ENCODE data around the gene PCSK5. TPM values are rescaled to one million over a fixed set of nuclear protein-coding genes. Genes with fewer than 3 reads are reported as not detected.

The PCSK5 gene
- polyA plus RNA-seq (2011; rRNA removed) (1.4 and 1.6 TPM in 2 replicates), polyA minus RNA-seq (2011; rRNA and poly(A)+ RNA removed) (3.7 and 5.0 TPM in 2 replicates)

GRCh38 chr9:75890472-75891276 lies at the start of gene PCSK5:
TSS of gene PCSK5 (plus strand) at chr9:75890673. CDS start at chr9:75891182, 509 bp downstream.
- H3K27me3 ChIP-seq (ENCODE audit: control insufficient read depth, insufficient read depth, low read length), result peaks cover 24% of the 10 kb centered on the region
- ChIA-PET CTCF (interaction anchor here (1.0 to 2.5 kb wide), 4 partner anchors 24 to 411 kb away, joined by 4 to 15 read pairs (median 4); no protein-coding TSS in a partner anchor), POLR2A (interaction anchor here (0.6 to 1.3 kb wide), 7 partner anchors 10 to 760 kb away, joined by 3 to 6 read pairs (median 4); partner anchors contain the start of gene RFK)
- H3K27ac ChIP-seq (ENCODE audit: low read depth, low read length), result no peak within 1 kb of the TSS
- peaks cover 6% of the 10 kb centered on the region; the same call in 1 of the 2 replicates for H3K9me3 ChIP-seq (ENCODE audit: control insufficient read depth, insufficient read depth, low read length)
- DNase-seq (ENCODE audit: low read depth, low spot score), result peak; percentile 73
- H3K4me3 ChIP-seq (ENCODE audit: low read depth, low read length), result peak within 1 kb of the TSS; percentile 71
- TF ChIP-seq CTCF (IDR thresholded peaks at IDR 0.05; ENCODE audit: low read depth, low read length), result peak; percentile 35

GRCh38 chr9:75844321-75844720 lies 46.2 kb upstream of the PCSK5 start:
- CTCF ChIA-PET, result no interaction called here
- POLR2A ChIA-PET, result no interaction called here
- TF ChIP-seq CTCF (IDR thresholded peaks at IDR 0.05; ENCODE audit: low read depth, low read length), result no peak
- no peak overlapping the region for H3K27ac ChIP-seq (ENCODE audit: low read depth, low read length)
- no peaks in the 10 kb centered on the region for H3K27me3 ChIP-seq (ENCODE audit: control insufficient read depth, insufficient read depth, low read length)
- DNase-seq (ENCODE audit: low read depth, low spot score), result no peak
- no peak overlapping the region for H3K4me3 ChIP-seq (ENCODE audit: low read depth, low read length)
- H3K9me3 ChIP-seq (ENCODE audit: control insufficient read depth, insufficient read depth, low read length), result no peaks in the 10 kb centered on the region

- TF ChIP-seq CTCF (IDR thresholded peaks at IDR 0.05; ENCODE audit: low read depth, low read length), result no peak
- ChIA-PET POLR2A (no interaction called here), CTCF (no interaction called here)
- Histone ChIP-seq H3K27ac (ENCODE audit: low read depth, low read length) (no peak overlapping the region), H3K4me3 (ENCODE audit: low read depth, low read length) (no peak overlapping the region), H3K9me3 (ENCODE audit: control insufficient read depth, insufficient read depth, low read length) (no peaks in the 10 kb centered on the region), H3K27me3 (ENCODE audit: control insufficient read depth, insufficient read depth, low read length) (no peaks in the 10 kb centered on the region)
- DNase-seq (ENCODE audit: low read depth, low spot score), result no peak
These were observed 44.7 kb upstream of the PCSK5 start for GRCh38 chr9:75845806-75846205.

GRCh38 chr9:75847085-75847484 lies 43.4 kb upstream of the PCSK5 start:
- Histone ChIP-seq H3K27ac (ENCODE audit: low read depth, low read length) (no peak overlapping the region), H3K9me3 (ENCODE audit: control insufficient read depth, insufficient read depth, low read length) (no peaks in the 10 kb centered on the region), H3K4me3 (ENCODE audit: low read depth, low read length) (no peak overlapping the region), H3K27me3 (ENCODE audit: control insufficient read depth, insufficient read depth, low read length) (no peaks in the 10 kb centered on the region)
- no peak for DNase-seq (ENCODE audit: low read depth, low spot score)
- ChIA-PET CTCF (no interaction called here), POLR2A (no interaction called here)
- TF ChIP-seq CTCF (IDR thresholded peaks at IDR 0.05; ENCODE audit: low read depth, low read length), result no peak

- Histone ChIP-seq H3K27ac (ENCODE audit: low read depth, low read length) (no peak overlapping the region), H3K9me3 (ENCODE audit: control insufficient read depth, insufficient read depth, low read length) (no peaks in the 10 kb centered on the region), H3K4me3 (ENCODE audit: low read depth, low read length) (no peak overlapping the region), H3K27me3 (ENCODE audit: control insufficient read depth, insufficient read depth, low read length) (no peaks in the 10 kb centered on the region)
- ChIA-PET POLR2A (no interaction called here), CTCF (no interaction called here)
- TF ChIP-seq CTCF (IDR thresholded peaks at IDR 0.05; ENCODE audit: low read depth, low read length), result no peak
- no peak for DNase-seq (ENCODE audit: low read depth, low spot score)
These were observed 39.8 kb upstream of the PCSK5 start for GRCh38 chr9:75850459-75851200.
